NCI-H187 treated with DMSO at 0.1 percent for 48 hours (cell line): ENCODE data around the gene NUMA1.

Experiments used
- DNase-seq: peaks from one replicate; lab custom pipeline; 2025; lab: John Stamatoyannopoulos, UW

Gene NUMA1

GRCh38 chr11:72100462-72100861 lies 20.1 kb upstream of the NUMA1 start:
- DNase-seq: no peak

GRCh38 chr11:72100009-72100408 lies 19.7 kb upstream of the NUMA1 start:
- no peak for DNase-seq

- no peak for DNase-seq
Measured at GRCh38 chr11:72098741-72099140, 18.4 kb upstream of the NUMA1 start.

GRCh38 chr11:72091292-72091691 lies 10.9 kb upstream of the NUMA1 start:
- DNase-seq: no peak

GRCh38 chr11:72088076-72088808 lies 7.9 kb upstream of the NUMA1 start:
- DNase-seq: no peak

- no peak for DNase-seq
Measured at GRCh38 chr11:72085621-72086351, 5.4 kb upstream of the NUMA1 start.

- DNase-seq: no peak
Measured at GRCh38 chr11:72084965-72085364, 4.6 kb upstream of the NUMA1 start.

GRCh38 chr11:72084076-72084475 lies 3.7 kb upstream of the NUMA1 start:
- no peak for DNase-seq

GRCh38 chr11:72083414-72083813 lies 3.1 kb upstream of the NUMA1 start:
- DNase-seq: no peak

- no peak for DNase-seq
Measured at GRCh38 chr11:72081821-72082453, 1.6 kb upstream of the NUMA1 start.

GRCh38 chr11:72081184-72081644 lies 872 bp upstream of the NUMA1 start:
- no peak for DNase-seq

GRCh38 chr11:72079819-72080325 lies 470 bp downstream of the NUMA1 start:
- no peak for DNase-seq

- no peak for DNase-seq
Measured at GRCh38 chr11:72078477-72078876, 1.9 kb downstream of the NUMA1 start.

GRCh38 chr11:72075756-72076155 lies 4.6 kb downstream of the NUMA1 start:
- no peak for DNase-seq

- DNase-seq: no peak
Measured at GRCh38 chr11:72075109-72075508, 5.2 kb downstream of the NUMA1 start.

- no peak for DNase-seq
Measured at GRCh38 chr11:72072348-72072747, 8.0 kb downstream of the NUMA1 start.

- DNase-seq: no peak
Measured at GRCh38 chr11:72070491-72070890, 9.9 kb downstream of the NUMA1 start.

- no peak for DNase-seq
Measured at GRCh38 chr11:72069787-72070251, 10.5 kb downstream of the NUMA1 start.

- DNase-seq: no peak
Measured at GRCh38 chr11:72069200-72069599, 11.1 kb downstream of the NUMA1 start.

GRCh38 chr11:72067676-72068075 lies 12.7 kb downstream of the NUMA1 start:
- DNase-seq: no peak

GRCh38 chr11:72067266-72067665 lies 13.1 kb downstream of the NUMA1 start:
- no peak for DNase-seq

- DNase-seq: no peak
Measured at GRCh38 chr11:72066855-72067254, 13.5 kb downstream of the NUMA1 start.
